ENCODE measurements around the gene STMN3. TPM values are rescaled to one million over a fixed set of nuclear protein-coding genes. Genes with fewer than 3 reads are reported as not detected.

The STMN3 gene
- total RNA-seq, 1 experiment from 2014 or later: 27.9 TPM

GRCh38 chr20:63599396-63600050 is 53.7 kb downstream of the STMN3 start:
- intact Hi-C loops (cut with micrococcal nuclease; ENCODE audit: unreplicated experiment): no loop called here
- Mint-ChIP-seq H3K36me3 (ENCODE audit: insufficient read depth, unreplicated experiment) (peaks cover 27% of the 10 kb centered on the region), H3K4me1 (ENCODE audit: low read depth, unreplicated experiment) (no peaks in the 10 kb centered on the region), H3K9me3 (ENCODE audit: unreplicated experiment) (no peaks in the 10 kb centered on the region), H3K4me3 (ENCODE audit: unreplicated experiment) (no peak overlapping the region), H3K27ac (ENCODE audit: unreplicated experiment) (peak overlapping the region; percentile 14), H3K27me3 (ENCODE audit: insufficient read depth, unreplicated experiment) (no peaks in the 10 kb centered on the region)
- Histone ChIP-seq H3K27me3 (replicated peaks; ENCODE audit: control insufficient read depth, insufficient read depth, low read length) (no peaks in the 10 kb centered on the region), H3K4me3 (ENCODE audit: low read depth, low read length) (no peak overlapping the region), H3K9me3 (no peaks in the 10 kb centered on the region), H3K36me3 (ENCODE audit: control insufficient read depth, insufficient read depth, low read length) (0 out of 2 replicates have a peak, but pooled peaks cover 1% of the 10 kb centered on the region), H3K4me1 (no peaks in the 10 kb centered on the region)
- ChIA-PET POLR2A (interaction anchor here (0.5 kb wide), 1 partner anchor 45 kb away, joined by 3 read pairs; no protein-coding TSS in a partner anchor), CTCF (interaction anchor here (0.6 kb wide), 1 partner anchor 385 kb away, joined by 3 read pairs; no protein-coding TSS in a partner anchor)
- DNase-seq: no peak
- no peak for TF ChIP-seq CTCF (IDR thresholded peaks at IDR 0.05; ENCODE audit: insufficient read depth in 1 of 2, low read depth in 1 of 2, low read length in 1 of 2, severe bottlenecking in 1 of 2, unreplicated experiment in 1 of 2)
- BruUV-seq (replicated peaks): no TSS peak

GRCh38 chr20:63598479-63599395 is 54.5 kb downstream of the STMN3 start:
- no peak for TF ChIP-seq CTCF (IDR thresholded peaks at IDR 0.05; ENCODE audit: insufficient read depth in 1 of 2, low read depth in 1 of 2, low read length in 1 of 2, severe bottlenecking in 1 of 2, unreplicated experiment in 1 of 2)
- Mint-ChIP-seq H3K27ac (ENCODE audit: unreplicated experiment) (peak overlapping the region; percentile 14), H3K4me3 (ENCODE audit: unreplicated experiment) (no peak overlapping the region), H3K4me1 (ENCODE audit: low read depth, unreplicated experiment) (no peaks in the 10 kb centered on the region), H3K9me3 (ENCODE audit: unreplicated experiment) (no peaks in the 10 kb centered on the region), H3K27me3 (ENCODE audit: insufficient read depth, unreplicated experiment) (no peaks in the 10 kb centered on the region), H3K36me3 (ENCODE audit: insufficient read depth, unreplicated experiment) (peaks cover 22% of the 10 kb centered on the region)
- Histone ChIP-seq H3K9me3 (no peaks in the 10 kb centered on the region), H3K4me1 (no peaks in the 10 kb centered on the region), H3K36me3 (ENCODE audit: control insufficient read depth, insufficient read depth, low read length) (0 out of 2 replicates have a peak, but pooled peaks cover 1% of the 10 kb centered on the region), H3K4me3 (ENCODE audit: low read depth, low read length) (no peak overlapping the region), H3K27me3 (replicated peaks; ENCODE audit: control insufficient read depth, insufficient read depth, low read length) (no peaks in the 10 kb centered on the region)
- intact Hi-C loops (cut with micrococcal nuclease; ENCODE audit: unreplicated experiment): no loop called here
- ChIA-PET POLR2A (interaction anchor here (0.5 kb wide), 1 partner anchor 45 kb away, joined by 3 read pairs; no protein-coding TSS in a partner anchor), CTCF (no interaction called here)
- no TSS peak for BruUV-seq (replicated peaks)
- no peak for DNase-seq

DNA sequence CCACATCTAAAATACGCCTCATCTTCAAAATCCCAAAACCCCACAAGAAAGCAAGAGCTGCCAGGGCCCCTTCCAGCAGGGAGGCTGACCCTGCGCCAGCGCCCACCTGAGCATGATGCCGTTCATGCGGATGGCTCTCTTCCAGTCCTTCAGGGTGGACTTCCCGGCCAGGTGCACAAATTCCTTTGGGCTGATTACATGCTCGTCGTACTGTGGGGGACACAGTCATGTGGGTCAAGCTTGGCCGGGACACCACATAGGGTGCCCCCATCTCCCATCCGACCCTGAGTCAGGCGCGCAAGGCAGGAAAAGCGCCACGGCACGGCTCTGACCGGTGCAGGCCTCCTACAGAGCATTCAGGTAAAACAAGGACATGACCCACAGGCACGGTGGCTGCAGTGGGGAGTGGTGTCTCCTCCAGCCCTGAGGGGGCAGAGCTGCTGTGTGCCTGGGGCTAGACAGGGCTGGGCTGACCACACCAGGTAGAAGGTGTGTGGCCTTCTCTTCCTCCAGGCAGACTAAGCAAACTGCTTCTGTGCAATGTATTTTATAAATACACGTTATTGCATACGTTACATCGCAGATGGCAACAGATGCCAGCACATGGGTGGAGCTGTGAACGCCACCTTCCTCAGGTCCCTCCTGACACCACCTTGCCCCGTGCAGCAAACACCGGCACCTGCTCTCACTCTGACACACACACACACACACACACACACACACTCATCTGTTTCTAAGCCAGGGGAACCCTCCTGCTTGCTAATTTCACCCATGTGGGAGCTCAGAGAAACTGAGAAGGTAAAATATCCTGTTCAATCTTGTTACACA is 55.4 kb downstream of the STMN3 start:
- no peak overlapping the region for H3K4me3 ChIP-seq (ENCODE audit: low read depth, low read length)
- H3K4me1 Mint-ChIP-seq (ENCODE audit: low read depth, unreplicated experiment): no peaks in the 10 kb centered on the region
- H3K27ac Mint-ChIP-seq (ENCODE audit: unreplicated experiment): no peak overlapping the region
- H3K27me3 ChIP-seq (replicated peaks; ENCODE audit: control insufficient read depth, insufficient read depth, low read length): no peaks in the 10 kb centered on the region
- BruUV-seq (replicated peaks): no TSS peak
- H3K9me3 Mint-ChIP-seq (ENCODE audit: unreplicated experiment): no peaks in the 10 kb centered on the region
- H3K36me3 ChIP-seq (ENCODE audit: control insufficient read depth, insufficient read depth, low read length): 0 out of 2 replicates have a peak, but pooled peaks cover 1% of the 10 kb centered on the region
- no peaks in the 10 kb centered on the region for H3K4me1 ChIP-seq
- TF ChIP-seq CTCF (IDR thresholded peaks at IDR 0.05; ENCODE audit: insufficient read depth in 1 of 2, low read depth in 1 of 2, low read length in 1 of 2, severe bottlenecking in 1 of 2, unreplicated experiment in 1 of 2): no peak
- no peaks in the 10 kb centered on the region for H3K9me3 ChIP-seq
- ChIA-PET POLR2A (no interaction called here), CTCF (no interaction called here)
- DNase-seq: no peak
- intact Hi-C loops (cut with micrococcal nuclease; ENCODE audit: unreplicated experiment): no loop called here
- H3K4me3 Mint-ChIP-seq (ENCODE audit: unreplicated experiment): no peak overlapping the region
- peaks cover 21% of the 10 kb centered on the region for H3K36me3 Mint-ChIP-seq (ENCODE audit: insufficient read depth, unreplicated experiment)
- no peaks in the 10 kb centered on the region for H3K27me3 Mint-ChIP-seq (ENCODE audit: insufficient read depth, unreplicated experiment)

All from Caco-2 (cell line).